B cell (primary cell): Measurements from ENCODE around the gene ITPRIPL2. TPM values are rescaled to one million over a fixed set of nuclear protein-coding genes. Genes with fewer than 3 reads are reported as not detected.

ENCODE experiments used
- ATAC-seq: fragments of 200-7000 bp; cut with Tn5 transposase; one replicate; pipeline ENCODE4 v1.10.0; 2021; ENCODE audit warnings: low read depth, mild to moderate bottlenecking, moderate number of reproducible peaks, moderate library complexity
- CTCF ChIA-PET: fragments of 350-600 bp; sonication (Branson Sonifier 250); formaldehyde crosslinking; loops from one replicate; lab custom pipeline; 2021; ENCODE audit warnings: antibody characterized with exemption, inconsistent platforms; lab: Charles Lee
- POLR2A ChIA-PET: fragments of 350-600 bp; sonication (Branson Sonifier 250); formaldehyde crosslinking; loops from one replicate; lab custom pipeline; 2021; ENCODE audit warnings: antibody characterized with exemption; lab: Charles Lee
- DNase-seq: peaks from one replicate; pipeline ENCODE4 v3.0.0; 2013
- H2AFZ ChIP-seq: 2 replicates; pipeline ENCODE4 v1.6.1; 2012; ENCODE audit warnings: mild to moderate bottlenecking, low read depth, low read length; ENCODE audit not compliant: insufficient read depth, poor library complexity, severe bottlenecking
- H3K27ac ChIP-seq, 2 donors: 1 replicate in 1 of 2; 2 replicates in 1 of 2; pipeline ENCODE4 v1.5.1; 2012 to 2013; ENCODE audit warnings: low read length in 2 of 2, mild to moderate bottlenecking in 2 of 2, moderate library complexity in 1 of 2
- H3K27me3 ChIP-seq, 4 experiments: fragments of 200-600 bp in 1 of 4; sonication (generic) in 1 of 4; replicated peaks in 1 of 4; 1 replicate in 2 of 4; 2 replicates in 2 of 4; pipeline versions ENCODE4 v1.6.1 to v1.7.0; 2013 to 2016; ENCODE audit warnings: low read length in 3 of 4, mild to moderate bottlenecking in 2 of 4, mixed read lengths in 1 of 4, moderate library complexity in 1 of 4; ENCODE audit not compliant: insufficient read depth in 4 of 4, control insufficient read depth in 3 of 4; ENCODE audit errors: control extremely low read depth in 1 of 4
- H3K36me3 ChIP-seq, 2 experiments: replicated peaks in 1 of 2; 1 replicate in 1 of 2; 2 replicates in 1 of 2; pipeline versions ENCODE4 v1.6.1 to v1.7.1; 2013; ENCODE audit warnings: low read length in 1 of 2; ENCODE audit not compliant: insufficient read depth in 2 of 2, control insufficient read depth in 1 of 2; ENCODE audit errors: control extremely low read depth in 1 of 2, extremely low read depth in 1 of 2
- H3K4me1 ChIP-seq, 2 donors: fragments of 200-600 bp in 1 of 2; sonication (generic) in 1 of 2; 1 replicate in 1 of 2; 2 replicates in 1 of 2; pipeline versions ENCODE4 v1.5.1 to v1.6.1; 2013 to 2017; ENCODE audit warnings: low read length in 2 of 2; ENCODE audit not compliant: control insufficient read depth in 2 of 2, insufficient read depth in 2 of 2
- H3K4me2 ChIP-seq: replicated peaks from 2 replicates; pipeline ENCODE3; 2012; ENCODE audit warnings: mild to moderate bottlenecking, low read depth, low read length; ENCODE audit not compliant: poor library complexity, severe bottlenecking
- H3K4me3 ChIP-seq, 5 experiments: fragments of 200-600 bp in 1 of 5; sonication (generic) in 1 of 5; 1 replicate in 3 of 5; 2 replicates in 2 of 5; pipeline versions ENCODE4 v1.5.1 to v1.7.0; 2011 to 2016; ENCODE audit warnings: low read length in 4 of 5, mild to moderate bottlenecking in 4 of 5, low read depth in 2 of 5, control low read depth in 1 of 5, moderate library complexity in 1 of 5; ENCODE audit not compliant: insufficient read depth in 1 of 5; ENCODE audit errors: control extremely low read depth in 1 of 5, extremely low read depth in 1 of 5
- H3K79me2 ChIP-seq: fragments of 200-600 bp; sonication (generic); one replicate; pipeline ENCODE4 v1.6.0; 2016; ENCODE audit warnings: low read length; ENCODE audit not compliant: control insufficient read depth, insufficient read depth
- H3K9ac ChIP-seq: fragments of 200-600 bp; sonication (generic); 2 replicates; pipeline ENCODE4 v1.6.1; 2017; ENCODE audit warnings: mild to moderate bottlenecking, low read length, moderate library complexity
- H3K9me3 ChIP-seq, 3 donors: one replicate each; pipeline versions ENCODE4 v1.6.1 to v1.7.1; 2013; ENCODE audit warnings: low read length in 2 of 3; ENCODE audit not compliant: control insufficient read depth in 2 of 3, insufficient read depth in 1 of 3; ENCODE audit errors: control extremely low read depth in 1 of 3
- H4K20me1 ChIP-seq: 2 replicates; pipeline ENCODE4 v1.6.0; 2012; ENCODE audit warnings: mild to moderate bottlenecking, low read length; ENCODE audit not compliant: insufficient read depth, control insufficient read depth, poor library complexity, severe bottlenecking
- H3K27ac Mint-ChIP-seq: one replicate; pipeline ENCODE4 v1.8.0; 2021; ENCODE audit warnings: mixed read lengths
- H3K27me3 Mint-ChIP-seq: one replicate; pipeline ENCODE4 v1.8.0; 2021; ENCODE audit warnings: mixed read lengths
- H3K4me1 Mint-ChIP-seq: one replicate; pipeline ENCODE4 v1.8.0; 2021; ENCODE audit warnings: mixed read lengths
- H3K4me3 Mint-ChIP-seq: one replicate; pipeline ENCODE4 v1.8.0; 2021; ENCODE audit warnings: mixed read lengths
- H3K9me3 Mint-ChIP-seq: one replicate; pipeline ENCODE4 v1.8.0; 2022; ENCODE audit warnings: mixed read lengths; ENCODE audit not compliant: insufficient read depth
- CTCF ChIP-seq: fragments of 200-600 bp; IDR thresholded peaks from one replicate; pipeline ENCODE4 v1.8.0; 2022; ENCODE audit warnings: antibody characterized with exemption, mild to moderate bottlenecking
- EZH2 ChIP-seq: IDR thresholded peaks from 2 replicates; pipeline ENCODE4 v1.6.1; 2012; ENCODE audit warnings: borderline replicate concordance, low read depth, mild to moderate bottlenecking, moderate library complexity, low read length; ENCODE audit not compliant: insufficient read depth, poor library complexity, severe bottlenecking
- WGBS: methylation state at CpG from one replicate; pipeline ENCODE4 v1.1.5; 2013; ENCODE audit warnings: missing lambda C conversion rate; ENCODE audit not compliant: insufficient coverage; 5-methylcytosine and 5-hydroxymethylcytosine counted together
- intact Hi-C: fragments of 100-400 bp; cut with micrococcal nuclease; formaldehyde crosslinking; loops from one replicate; pipeline ENCODE4 v1.10.0; 2022
- polyA plus RNA-seq: library from polyadenylated mRNA; depleted of rRNA; stranded (reverse); fragments of >200 nt; gene quantifications from 2 replicates; pipeline ENCODE4 v1.2.3, GENCODE V29; 2012
- total RNA-seq, 2 donors: library from RNA; stranded (reverse); fragments of 120-200 nt in 1 of 2; gene quantifications; 1 replicate in 1 of 2; 2 replicates in 1 of 2; pipeline versions ENCODE4 v1.2.3 to v1.2.4, GENCODE V29; 2013 to 2022

ITPRIPL2 gene
- total and polyA plus RNA-seq, 2 donors (not counting 1 experiment from before 2014, with no cell fraction given): 1.1 to 15.4 TPM

DNA sequence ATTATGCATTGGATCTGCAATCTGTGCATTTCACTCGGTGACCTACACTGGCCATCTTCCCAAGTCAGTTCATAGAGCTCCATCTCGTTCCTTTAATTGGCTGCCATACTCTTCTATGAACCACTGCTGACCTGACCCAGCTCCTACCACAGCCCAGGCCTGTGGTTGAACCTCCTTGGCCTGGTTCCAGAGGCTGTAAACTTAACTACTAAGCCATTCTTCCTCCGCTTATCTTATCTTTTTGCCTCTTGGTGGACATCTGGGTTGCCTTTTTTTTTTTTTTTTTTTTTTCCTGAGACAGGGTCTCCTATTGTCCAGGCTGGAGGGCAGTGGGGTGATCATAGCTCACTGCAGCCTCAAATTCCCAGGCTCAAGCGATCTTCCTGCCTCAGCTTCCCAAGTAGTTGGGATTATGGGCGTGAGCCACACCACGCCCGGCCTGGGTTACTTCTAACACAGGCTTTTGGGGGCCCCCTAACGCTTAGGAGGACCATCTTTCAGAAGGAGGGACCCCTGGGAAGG lies 28.0 kb upstream of the ITPRIPL2 start:
- Mint-ChIP-seq H3K27ac (no peak overlapping the region), H3K4me1 (peaks cover 5% of the 10 kb centered on the region), H3K4me3 (no peak overlapping the region), H3K9me3 (no peaks in the 10 kb centered on the region), H3K27me3 (peaks cover 4% of the 10 kb centered on the region)
- Histone ChIP-seq H3K27me3 (peaks cover 0 to 13% (median 8%) of the 10 kb centered on the region in 4 experiments), H4K20me1 (no peaks in the 10 kb centered on the region), H2AFZ (peak overlapping the region; percentile 79), H3K27ac (no peak overlapping the region), H3K9me3 (peaks cover 0 to 2% (median 0%) of the 10 kb centered on the region in 3 donors), H3K4me2 (no peak overlapping the region), H3K36me3 (no peaks in the 10 kb centered on the region), H3K9ac (no peak overlapping the region), H3K4me3 (no peak overlapping the region), H3K79me2 (no peaks in the 10 kb centered on the region), H3K4me1 (peaks cover 7 to 10% of the 10 kb centered on the region in 2 donors)
- intact Hi-C loops: loop anchor here (1.0 to 2.0 kb wide), 2 partner anchors 82 to 95 kb away; no protein-coding TSS in a partner anchor
- no peak for ATAC-seq
- ChIA-PET POLR2A (interaction anchor here (0.6 to 1.2 kb wide), 2 partner anchors 18 to 125 kb away, joined by 3 to 5 read pairs; partner anchors contain the start of gene COQ7), CTCF (interaction anchor here (0.7 to 7.5 kb wide), 37 partner anchors 8 to 805 kb away, joined by 3 to 122 read pairs (median 4); partner anchors contain the start of genes COQ7 and ITPRIPL2)
- no peak for DNase-seq
- WGBS: 27% methylated on average over 6 of the region's 8 CpGs
- TF ChIP-seq CTCF: no peak
- TF ChIP-seq EZH2: no peak
